Activated T-cell treated with anti-CD3 and anti-CD28 coated beads, Interleukin-2, amount 50 U/mL, for 1 hour (primary cell): ENCODE data around the gene KRT72.

ENCODE experiments used
- DNase-seq: peaks from one replicate; pipeline ENCODE4 v3.0.0-alpha.2; 2020

Gene KRT72

DNA sequence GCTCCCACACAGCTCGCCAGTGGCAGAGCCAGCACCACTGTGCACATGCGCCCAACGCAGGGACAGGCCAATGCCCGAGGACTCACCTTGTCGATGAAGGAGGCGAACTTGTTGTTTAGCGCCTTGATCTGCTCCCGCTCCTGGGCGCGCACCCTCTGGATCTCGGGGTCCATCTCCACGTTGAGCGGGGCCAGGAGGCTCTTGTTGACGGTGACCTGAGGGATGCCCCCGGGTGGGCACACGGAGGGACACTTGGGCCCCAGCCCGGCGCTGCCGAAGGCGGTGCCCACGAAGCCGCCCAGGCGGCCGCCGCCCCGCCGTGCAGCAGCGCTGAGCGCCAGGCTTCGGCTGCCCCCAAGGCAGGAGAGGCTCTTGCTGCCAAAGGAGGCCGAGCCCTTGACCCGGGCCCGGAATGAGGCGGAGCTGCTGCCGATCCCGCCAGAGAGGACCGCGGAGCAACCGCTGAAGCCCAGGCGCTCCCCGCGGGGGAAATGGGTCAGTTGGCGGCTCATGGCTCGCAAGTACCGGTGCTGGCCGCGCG is at the start of gene KRT72:
Gene KRT72 (minus strand): TSS at position 523 of the 541 bp plus-strand sequence. CDS start 11 bp downstream, at position 512.
- DNase-seq = no peak

DNA sequence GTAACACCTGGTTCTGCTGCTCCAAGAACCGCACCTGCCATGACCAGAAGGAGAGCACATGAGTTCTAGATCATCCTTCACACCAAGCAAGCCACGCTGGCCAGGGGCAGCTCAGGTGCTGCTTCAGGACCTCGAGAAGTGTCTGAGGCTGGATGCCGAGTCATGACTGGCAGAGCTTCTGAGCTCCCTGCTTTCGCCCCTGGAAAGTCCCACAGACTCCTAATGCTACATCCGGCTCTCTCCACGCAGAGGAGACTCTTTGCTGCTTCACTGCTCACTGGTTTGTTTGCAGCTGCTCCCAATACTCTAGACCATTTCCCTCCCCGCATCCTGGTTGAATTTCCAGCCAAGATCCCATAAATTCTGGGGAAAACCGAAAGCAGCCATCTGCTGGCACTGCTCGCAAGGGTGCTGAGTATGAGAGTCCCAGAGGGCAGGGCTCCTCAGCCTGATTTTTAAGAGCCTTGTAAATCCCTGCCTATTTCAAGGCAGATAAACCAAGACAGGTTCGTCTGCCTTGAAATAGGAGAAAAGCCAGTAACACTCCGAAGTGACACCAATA is 49.3 kb upstream of the KRT72 start:
- DNase-seq = no peak

GRCh38 chr12:52649066-52649465 is 47.8 kb upstream of the KRT72 start:
- DNase-seq = no peak

GRCh38 chr12:52648012-52648550 is 46.8 kb upstream of the KRT72 start:
- DNase-seq = no peak

DNA sequence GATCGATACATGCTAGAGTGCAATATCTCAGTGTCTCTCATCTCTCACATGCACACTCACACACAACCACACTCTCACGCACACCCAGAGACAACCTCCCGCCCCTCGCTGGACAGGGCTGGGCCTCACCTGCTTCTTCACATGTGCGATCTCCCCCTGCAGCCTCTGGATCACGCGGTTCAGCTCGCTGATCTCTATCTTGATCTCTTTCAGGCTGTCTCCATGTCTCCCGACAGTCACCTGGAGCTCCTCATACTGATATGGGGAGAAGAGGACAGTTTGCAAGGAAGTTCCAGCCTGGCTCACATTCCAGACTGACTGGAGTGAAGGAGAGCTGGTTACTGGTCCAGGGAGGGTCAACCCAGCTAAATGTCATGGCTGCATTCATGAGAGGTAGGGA is 46.3 kb upstream of the KRT72 start:
- no peak for DNase-seq

- no peak for DNase-seq
Measured at GRCh38 chr12:52646613-52647012, 45.4 kb upstream of the KRT72 start.

DNA sequence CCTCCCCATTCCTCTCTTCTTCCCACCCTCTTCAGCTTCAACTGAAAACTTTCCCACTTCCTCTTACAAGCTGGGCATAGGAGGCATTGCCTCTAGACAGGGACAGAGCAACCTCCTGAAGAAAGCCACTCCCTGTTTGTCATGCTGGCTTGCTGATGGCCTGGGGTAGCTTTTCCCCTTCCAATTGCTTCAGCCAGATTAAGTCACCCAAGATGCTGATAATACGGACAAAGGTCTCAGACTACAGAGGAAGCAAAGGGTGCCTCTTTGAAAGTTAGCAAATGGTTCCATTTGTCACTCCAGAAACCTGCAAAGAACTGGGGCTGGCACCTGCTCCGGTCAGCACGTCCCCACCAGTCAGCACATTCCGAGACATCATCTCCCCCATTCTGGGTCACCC is 44.7 kb upstream of the KRT72 start:
- DNase-seq = no peak

DNA sequence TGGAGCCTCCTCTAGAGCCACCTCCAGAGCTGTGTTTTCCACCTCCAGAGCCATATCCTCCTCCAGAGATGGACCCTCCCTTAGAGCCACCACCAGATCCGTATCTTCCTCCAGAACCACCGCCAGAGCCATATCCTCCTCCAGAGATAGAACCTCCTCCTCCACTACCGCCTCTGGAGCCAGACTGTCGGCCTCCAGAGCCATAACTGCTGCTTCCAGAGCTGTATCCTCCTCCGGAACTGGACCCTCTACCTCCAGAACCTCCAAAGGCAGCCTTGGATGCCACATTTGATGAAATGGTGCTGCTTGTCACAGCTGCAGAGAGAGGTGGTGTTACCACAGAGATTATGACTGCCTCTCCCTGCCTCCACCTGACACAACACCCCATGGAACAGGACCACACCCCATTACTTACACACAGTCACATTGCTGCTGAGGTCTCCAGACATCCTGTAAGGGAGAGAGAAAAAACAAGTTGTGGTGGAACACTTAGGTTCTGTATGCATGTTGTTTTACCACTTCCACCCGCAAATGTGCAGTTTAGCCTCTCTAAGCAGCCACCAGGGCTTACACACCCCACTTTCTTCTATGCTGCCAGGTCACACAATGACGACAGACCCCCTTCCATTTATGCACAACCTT is 44.0 kb upstream of the KRT72 start:
- DNase-seq = peak; percentile 44

GRCh38 chr12:52644078-52644415 is 42.8 kb upstream of the KRT72 start:
- DNase-seq = no peak

DNA sequence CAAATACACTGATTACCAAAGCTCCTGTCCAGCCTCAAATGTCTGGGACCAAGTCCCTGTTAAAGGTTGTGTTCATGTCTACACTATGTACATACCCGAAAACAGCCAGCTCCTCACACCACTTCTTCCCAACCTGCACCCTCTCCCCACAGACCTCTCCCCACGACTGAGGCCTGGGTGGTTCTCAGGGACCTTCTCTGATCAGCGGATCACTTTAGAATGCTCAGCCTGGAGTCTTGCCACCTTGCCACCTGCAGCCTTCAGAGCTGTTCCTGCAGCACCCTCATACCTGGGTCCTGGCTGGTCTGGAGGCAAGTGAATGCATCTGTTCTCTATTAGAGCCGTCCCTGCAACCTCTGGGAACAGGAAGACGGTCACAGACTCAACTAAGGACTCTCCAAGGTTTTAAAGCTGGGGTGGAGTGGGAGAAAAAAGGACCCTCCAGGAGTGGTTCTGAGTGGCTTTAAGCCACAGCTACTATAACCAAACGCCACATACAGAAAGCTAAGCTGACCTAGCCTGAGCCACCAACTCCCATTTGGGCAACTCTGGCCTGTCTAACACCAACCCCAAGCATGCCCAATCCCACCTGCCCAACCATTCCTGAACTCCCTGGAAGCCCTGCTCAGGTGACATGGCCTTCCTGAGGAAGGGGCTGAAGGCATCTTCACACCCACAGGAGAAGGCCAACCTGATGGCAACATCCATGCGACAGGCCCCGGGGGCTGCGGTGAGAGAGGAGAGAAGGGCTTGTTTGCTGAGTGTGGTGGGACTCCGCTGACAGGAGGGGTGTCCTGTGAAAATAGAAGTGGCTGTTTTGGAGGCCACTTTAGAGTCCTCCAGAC is 42.2 kb upstream of the KRT72 start:
- no peak for DNase-seq

DNA sequence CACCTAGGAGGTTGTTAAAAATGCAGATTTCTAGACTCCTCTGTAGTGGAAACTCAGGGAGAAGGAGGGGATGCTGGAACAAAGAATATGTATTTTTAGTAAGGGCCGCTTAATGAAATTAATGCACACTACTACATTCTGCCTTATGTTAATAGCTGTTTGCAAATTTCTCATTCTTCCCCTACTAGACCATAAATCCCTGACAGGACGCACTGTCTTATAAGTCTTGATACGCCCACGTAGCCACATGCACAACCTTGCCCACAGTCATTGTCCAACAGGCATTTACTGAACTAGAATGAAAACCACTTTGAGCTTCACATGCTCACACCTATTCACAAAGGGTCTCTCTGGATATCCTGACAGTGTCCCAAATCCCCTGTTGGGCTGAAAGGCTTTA is 40.2 kb upstream of the KRT72 start:
- no peak for DNase-seq

DNA sequence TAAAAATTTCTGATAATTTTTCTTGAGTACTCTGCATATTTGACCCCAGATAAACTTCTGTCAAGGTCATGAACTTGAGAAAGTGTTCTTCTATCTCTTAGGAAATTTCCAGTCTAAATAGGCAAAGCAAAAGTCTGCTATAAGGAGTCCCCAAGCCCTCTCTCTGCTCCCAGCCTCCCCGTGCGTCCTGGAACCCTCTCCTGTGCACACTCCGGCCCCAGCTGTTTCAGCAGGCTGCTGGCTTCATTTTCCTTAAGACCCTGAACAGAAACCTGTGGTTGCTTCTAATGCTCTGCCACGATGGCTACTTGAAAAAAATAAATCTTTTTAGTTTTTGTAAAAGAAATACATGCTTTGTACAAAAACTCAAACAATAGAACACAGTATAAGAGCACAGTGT is 36.0 kb upstream of the KRT72 start:
- no peak for DNase-seq

- DNase-seq = no peak
Measured at GRCh38 chr12:52636592-52637258, 35.5 kb upstream of the KRT72 start.

- DNase-seq = no peak
Measured at GRCh38 chr12:52636189-52636588, 34.9 kb upstream of the KRT72 start.

DNA sequence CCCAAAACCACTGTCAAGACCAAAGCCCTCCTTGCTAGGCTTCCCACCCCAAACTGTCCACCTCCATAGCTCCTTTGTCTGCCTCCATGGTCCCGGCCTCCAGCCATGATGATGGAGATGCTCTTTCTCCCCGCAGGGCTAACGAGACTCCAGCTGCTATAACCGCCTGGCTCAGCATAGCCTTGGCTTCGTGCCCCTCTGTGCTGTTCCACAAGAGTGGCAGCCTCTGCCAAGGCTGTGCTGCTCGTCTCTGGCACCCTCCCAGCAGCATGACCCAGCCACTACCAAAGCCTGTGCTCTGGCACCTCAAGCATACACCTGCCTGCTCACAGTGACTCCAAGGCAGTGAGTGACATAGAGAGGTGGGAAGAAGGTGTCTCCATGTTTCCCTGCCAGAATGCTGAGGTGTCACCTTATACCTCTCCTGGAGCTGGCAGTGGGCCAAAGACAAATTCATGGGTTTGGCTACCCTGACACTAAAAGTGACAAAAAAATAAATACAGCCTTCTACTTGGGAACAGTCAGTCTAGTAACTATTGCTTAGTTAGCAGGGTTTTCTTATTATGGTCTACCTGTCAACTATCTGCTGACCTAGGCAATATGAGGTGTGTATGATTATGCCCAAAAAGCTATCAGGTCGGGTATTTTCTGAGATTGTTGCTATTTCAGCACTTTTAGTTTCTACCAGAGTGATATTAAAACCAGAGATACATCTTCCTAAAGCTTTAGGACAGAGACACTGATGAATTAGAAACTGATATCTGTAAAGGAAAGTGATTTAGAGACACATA is 33.2 kb upstream of the KRT72 start:
- DNase-seq = no peak

GRCh38 chr12:52633383-52633782 is 32.1 kb upstream of the KRT72 start:
- DNase-seq = no peak

DNA sequence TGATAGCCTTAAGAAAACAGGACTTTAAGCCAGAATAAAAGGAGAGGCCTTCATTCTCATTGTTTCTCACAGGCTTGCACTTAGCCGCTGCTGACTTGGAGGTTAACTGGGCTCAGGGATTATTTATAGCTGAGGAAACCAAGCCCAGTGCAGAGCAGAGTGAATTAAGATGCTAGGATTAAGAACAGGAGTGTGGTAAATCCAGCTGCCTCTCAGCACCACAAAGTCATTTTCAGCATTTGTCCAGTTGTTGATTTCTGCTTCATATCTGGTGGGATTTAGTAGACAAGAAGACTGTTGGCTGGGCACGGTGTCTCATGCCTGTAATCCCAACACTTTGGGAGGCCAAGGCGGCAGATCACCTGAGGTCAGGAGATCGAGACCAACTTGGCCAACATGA is 31.4 kb upstream of the KRT72 start:
- DNase-seq = no peak

DNA sequence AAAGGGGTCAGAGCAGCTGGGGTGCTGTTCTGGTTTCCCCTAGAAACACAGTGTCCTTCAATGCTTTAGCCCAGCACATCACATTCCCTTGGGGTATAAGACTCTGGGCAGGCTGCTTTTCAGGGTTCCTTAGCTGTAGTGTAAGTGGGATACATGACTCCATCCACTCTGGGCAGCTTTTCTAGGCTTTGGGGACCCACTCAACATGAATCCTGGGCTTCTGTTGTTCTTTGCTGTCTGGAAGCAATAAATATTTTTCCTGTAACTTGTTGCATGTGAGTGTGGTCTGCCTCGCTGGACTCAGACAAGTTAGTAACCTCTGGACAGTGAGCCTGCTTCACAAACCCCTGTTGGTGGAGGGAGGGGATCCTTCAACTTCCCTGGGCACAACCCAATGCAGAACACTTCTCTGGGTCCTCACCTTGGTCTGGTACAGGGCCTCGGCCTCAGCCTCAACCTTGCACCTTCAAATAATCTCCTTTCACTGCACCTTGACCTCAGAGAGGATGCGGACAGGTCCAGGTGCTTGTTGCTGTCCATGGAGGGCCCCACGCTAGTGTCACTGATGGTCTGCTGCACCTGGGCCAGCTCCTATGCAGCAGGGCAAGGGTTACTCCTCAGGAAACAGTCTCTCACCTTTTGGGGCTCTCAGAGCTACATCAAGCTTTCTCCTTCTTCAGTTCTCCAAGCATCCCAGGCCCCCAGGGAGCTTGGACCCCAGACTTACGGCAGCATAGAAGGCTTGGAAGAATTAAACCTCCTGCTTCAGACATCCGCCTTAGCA is 30.6 kb upstream of the KRT72 start:
- no peak for DNase-seq

DNA sequence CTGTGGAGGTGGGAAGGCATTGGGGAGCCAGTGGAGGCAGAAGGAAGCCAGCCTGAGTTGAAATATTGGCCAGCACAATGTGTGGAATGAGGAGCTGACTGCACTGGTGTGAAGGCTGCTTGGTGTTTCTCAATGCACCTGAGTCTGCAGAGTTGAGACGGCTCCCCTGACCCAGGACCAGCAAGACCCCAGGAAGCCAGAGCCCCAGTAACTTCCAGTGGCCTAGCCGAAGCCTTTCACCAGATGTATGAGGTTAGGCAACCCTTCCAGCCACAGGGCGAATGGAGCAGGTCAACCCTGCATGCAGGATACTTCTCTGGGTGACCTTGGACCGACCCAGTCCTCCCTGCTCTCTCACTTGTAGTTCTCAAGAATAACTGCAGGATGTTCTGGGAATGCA is 30.0 kb upstream of the KRT72 start:
- DNase-seq = no peak

DNA sequence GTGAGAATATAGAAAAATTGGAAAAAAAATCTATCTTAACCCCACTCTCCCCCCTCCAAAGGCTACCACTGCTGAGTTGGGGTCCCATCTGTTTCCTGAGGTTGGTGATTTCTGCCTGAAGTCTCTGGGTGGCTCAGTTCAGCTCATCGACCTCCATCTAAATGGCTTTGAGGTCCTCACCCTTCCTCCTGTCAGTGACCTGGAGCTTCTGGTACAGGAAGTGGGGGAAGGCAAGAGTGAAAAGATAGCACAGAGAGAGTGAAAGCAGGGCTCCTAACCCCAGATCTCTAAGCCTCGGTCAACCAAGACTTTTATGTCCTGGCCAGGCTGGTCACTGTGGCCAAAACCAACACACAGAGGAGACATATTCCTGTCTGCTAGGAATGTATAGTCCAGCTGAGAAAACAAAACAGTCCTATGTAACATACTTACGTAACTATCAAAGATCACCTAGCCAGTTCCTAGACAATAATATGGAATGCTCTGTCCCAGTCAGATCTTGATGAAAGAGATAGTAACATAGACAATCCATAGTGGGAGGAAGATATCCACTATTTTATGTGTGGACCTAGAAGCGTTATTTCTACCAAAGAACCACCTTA is 29.4 kb upstream of the KRT72 start:
- no peak for DNase-seq

DNA sequence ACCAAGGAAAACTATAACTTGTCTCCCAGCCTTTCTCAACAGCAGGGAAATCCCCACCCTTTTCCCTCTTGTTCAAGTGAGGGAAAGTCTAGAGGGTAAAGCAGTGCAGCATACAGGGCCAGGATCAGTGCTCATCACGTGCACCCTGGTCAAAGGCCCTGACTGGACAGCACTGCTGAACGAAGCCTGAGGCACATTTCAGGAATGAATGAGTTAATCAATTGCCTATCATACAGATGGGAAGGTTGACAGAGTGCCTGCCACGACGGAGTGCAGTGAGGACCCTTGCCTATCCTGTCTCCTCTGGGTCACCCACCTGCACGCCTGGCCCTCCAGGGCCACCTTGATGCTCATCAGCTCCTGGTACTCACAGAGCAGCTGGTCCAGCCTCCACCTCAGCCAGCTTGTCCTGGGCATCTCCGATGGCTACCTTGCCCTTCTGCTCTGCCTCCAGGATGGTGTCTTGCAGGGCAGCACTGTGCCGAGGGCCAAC is 28.8 kb upstream of the KRT72 start:
- no peak for DNase-seq
